Measurements from ENCODE around the gene ANO3. TPM values are rescaled to one million over a fixed set of nuclear protein-coding genes. Genes with fewer than 3 reads are reported as not detected.

ANO3 gene
- total RNA-seq, 1 donor from 2014 or later, result 0.27 TPM

DNA sequence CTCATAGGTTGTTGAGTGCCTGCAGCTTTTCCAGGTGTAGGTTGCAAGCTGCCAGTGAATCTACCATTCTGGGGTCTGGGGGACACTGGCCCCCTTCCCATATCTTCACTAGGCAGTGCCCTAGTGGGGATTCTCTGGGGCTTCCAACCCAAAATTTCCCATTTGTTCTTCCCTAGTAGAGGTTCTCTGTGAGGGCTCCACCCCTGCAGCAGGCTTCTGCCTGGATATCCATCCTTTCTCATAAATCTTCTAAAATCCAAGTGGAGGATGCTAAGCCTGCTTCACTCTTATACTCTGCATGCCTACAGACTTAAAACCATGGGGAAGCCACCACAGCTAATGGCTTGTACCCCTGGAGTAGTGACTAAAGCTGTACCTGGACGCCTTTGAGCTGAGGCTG is 33.4 kb downstream of the ANO3 start:
- ATAC-seq (no peak), DNase-seq (no peak)
- H3K27ac ChIP-seq, result no peak overlapping the region
- intact Hi-C loops (cut with DNase I), result no loop called here
- TF ChIP-seq, protein P1, sequence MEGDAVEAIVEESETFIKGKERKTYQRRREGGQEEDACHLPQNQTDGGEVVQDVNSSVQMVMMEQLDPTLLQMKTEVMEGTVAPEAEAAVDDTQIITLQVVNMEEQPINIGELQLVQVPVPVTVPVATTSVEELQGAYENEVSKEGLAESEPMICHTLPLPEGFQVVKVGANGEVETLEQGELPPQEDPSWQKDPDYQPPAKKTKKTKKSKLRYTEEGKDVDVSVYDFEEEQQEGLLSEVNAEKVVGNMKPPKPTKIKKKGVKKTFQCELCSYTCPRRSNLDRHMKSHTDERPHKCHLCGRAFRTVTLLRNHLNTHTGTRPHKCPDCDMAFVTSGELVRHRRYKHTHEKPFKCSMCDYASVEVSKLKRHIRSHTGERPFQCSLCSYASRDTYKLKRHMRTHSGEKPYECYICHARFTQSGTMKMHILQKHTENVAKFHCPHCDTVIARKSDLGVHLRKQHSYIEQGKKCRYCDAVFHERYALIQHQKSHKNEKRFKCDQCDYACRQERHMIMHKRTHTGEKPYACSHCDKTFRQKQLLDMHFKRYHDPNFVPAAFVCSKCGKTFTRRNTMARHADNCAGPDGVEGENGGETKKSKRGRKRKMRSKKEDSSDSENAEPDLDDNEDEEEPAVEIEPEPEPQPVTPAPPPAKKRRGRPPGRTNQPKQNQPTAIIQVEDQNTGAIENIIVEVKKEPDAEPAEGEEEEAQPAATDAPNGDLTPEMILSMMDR (IDR thresholded peaks at IDR 0.05), result no peak
- peaks cover 10% of the 10 kb centered on the region for H3K9me3 ChIP-seq
- no peak overlapping the region for H3K4me3 ChIP-seq
- no peaks in the 10 kb centered on the region for H3K4me1 ChIP-seq
- no peaks in the 10 kb centered on the region for H3K27me3 ChIP-seq (ENCODE audit: low read depth)
- H3K36me3 ChIP-seq, result no peaks in the 10 kb centered on the region

DNA sequence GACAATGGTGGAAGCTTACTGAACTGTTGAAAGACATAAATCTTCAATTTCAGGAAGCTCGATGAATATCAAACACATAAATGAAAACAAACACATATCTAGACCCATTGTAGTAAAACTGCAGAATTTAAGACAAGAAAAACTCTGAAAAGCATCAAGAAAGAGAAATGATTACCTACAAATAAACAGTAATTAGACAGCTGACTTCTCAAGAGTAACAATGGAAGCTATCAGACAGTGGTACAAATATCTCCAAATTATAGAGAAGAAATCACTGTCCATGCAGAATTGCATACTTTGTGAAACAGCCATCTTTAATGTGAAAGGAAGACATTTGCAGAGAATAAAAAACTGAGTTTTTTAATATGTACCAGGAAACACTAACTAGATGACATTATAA is 45.7 kb downstream of the ANO3 start:
- intact Hi-C loops (cut with DNase I), result no loop called here
- Histone ChIP-seq H3K27ac (no peak overlapping the region), H3K9me3 (peaks cover 6% of the 10 kb centered on the region), H3K27me3 (ENCODE audit: low read depth) (no peaks in the 10 kb centered on the region), H3K4me1 (no peaks in the 10 kb centered on the region), H3K36me3 (no peaks in the 10 kb centered on the region), H3K4me3 (no peak overlapping the region)
- no peak for ATAC-seq
- no peak for DNase-seq
- TF ChIP-seq, protein P1 (IDR thresholded peaks at IDR 0.05), result no peak

- intact Hi-C loops (cut with DNase I), result no loop called here
- no peaks in the 10 kb centered on the region for H3K36me3 ChIP-seq
- TF ChIP-seq, protein P1 (IDR thresholded peaks at IDR 0.05), result no peak
Measured at GRCh38 chr11:26399336-26399735, 67.4 kb downstream of the ANO3 start.

DNA sequence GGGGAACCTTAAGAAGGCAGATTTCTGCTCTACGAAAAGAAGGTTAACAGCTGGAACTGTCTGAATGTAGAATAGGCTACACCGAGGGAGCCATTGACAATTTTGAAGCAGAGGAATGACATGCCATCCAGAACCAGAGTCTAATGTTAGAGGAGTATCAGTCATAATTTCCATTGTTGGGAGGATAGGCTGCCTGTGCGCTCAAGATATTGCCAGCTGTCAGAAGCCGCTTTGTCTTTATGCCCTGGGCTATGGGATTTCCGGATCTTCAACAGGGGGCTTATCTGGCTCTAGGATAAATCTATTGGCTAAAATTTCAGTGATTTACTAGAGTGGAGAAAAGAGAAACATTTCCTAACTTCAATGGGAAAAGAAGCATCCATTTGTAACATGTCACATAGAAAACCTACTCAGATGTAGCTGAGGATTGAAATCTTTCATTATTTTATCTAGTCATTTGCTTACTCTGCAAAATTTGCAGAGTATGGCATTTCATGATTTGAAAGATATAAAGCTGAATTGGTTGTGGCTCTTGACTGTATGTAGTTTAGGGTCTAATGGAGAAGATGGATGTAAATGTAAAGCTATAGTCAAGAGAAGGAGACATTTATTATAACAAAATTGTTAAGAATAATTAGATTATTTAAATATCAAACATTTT is 78.9 kb downstream of the ANO3 start:
- ATAC-seq (no peak), DNase-seq (no peak)
- TF ChIP-seq, protein P1 (IDR thresholded peaks at IDR 0.05), result no peak
- Histone ChIP-seq H3K4me1 (no peaks in the 10 kb centered on the region), H3K27me3 (ENCODE audit: low read depth) (no peaks in the 10 kb centered on the region), H3K36me3 (no peaks in the 10 kb centered on the region), H3K27ac (no peak overlapping the region), H3K9me3 (no peaks in the 10 kb centered on the region), H3K4me3 (no peak overlapping the region)
- intact Hi-C loops (cut with DNase I), result no loop called here

More at GRCh38 chr11:26399336-26399735, 67.4 kb downstream of the ANO3 start:
- Histone ChIP-seq H3K4me1 (no peaks in the 10 kb centered on the region), H3K4me3 (no peak overlapping the region), H3K27ac (no peak overlapping the region), H3K9me3 (no peaks in the 10 kb centered on the region), H3K27me3 (ENCODE audit: low read depth) (no peaks in the 10 kb centered on the region)
- ATAC-seq (no peak), DNase-seq (no peak)

DNA sequence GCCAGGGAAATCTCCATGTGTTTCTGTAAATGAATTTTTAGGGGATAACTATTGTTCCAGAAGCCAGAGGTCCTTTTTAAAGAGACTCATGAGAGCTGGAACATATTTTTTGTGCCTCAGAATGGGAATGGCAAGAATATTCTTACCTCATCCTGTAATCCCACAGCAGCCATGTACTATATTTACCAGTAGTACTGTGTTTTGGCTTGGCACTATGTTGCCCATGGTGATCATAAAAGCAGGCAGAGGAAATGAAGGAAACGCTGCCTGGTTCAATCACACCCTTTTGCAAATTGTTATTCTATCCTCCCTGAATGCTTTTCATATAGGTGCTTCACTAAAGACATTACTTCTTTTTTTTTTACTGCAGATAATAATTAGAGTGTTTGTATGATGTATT is 81.0 kb downstream of the ANO3 start:
- intact Hi-C loops (cut with DNase I), result no loop called here
- no peak overlapping the region for H3K27ac ChIP-seq

More for the DNA sequence above, 81.0 kb downstream of the ANO3 start:
- no peak for DNase-seq
- Histone ChIP-seq H3K36me3 (no peaks in the 10 kb centered on the region), H3K27me3 (ENCODE audit: low read depth) (no peaks in the 10 kb centered on the region), H3K4me1 (no peaks in the 10 kb centered on the region), H3K4me3 (no peak overlapping the region), H3K9me3 (no peaks in the 10 kb centered on the region)
- no peak for ATAC-seq
- TF ChIP-seq, protein P1 (IDR thresholded peaks at IDR 0.05), result no peak
